Hepatocyte (in vitro differentiated cells): ENCODE data around the gene SFXN4. TPM values are rescaled to one million over a fixed set of nuclear protein-coding genes. Genes with fewer than 3 reads are reported as not detected.

Experiments
- DNase-seq: peaks from one replicate; pipeline ENCODE4 v3.0.0-alpha.2; 2016; ENCODE audit warnings: low spot score
- H2AFZ ChIP-seq: fragments of 200-600 bp; sonication (generic); 2 replicates; pipeline ENCODE4 v1.6.0; 2016; ENCODE audit warnings: antibody characterized with exemption, mild to moderate bottlenecking
- H3K27ac ChIP-seq: fragments of 200-600 bp; sonication (generic); 2 replicates; pipeline ENCODE4 v1.5.1; 2016; ENCODE audit warnings: mild to moderate bottlenecking
- H3K27me3 ChIP-seq: fragments of 200-600 bp; sonication (generic); 2 replicates; pipeline ENCODE4 v1.6.1; 2016
- H3K36me3 ChIP-seq: fragments of 200-600 bp; sonication (generic); replicated peaks from 2 replicates; pipeline ENCODE4 v1.5.1; 2016; ENCODE audit warnings: low read depth; ENCODE audit not compliant: insufficient read depth
- H3K4me1 ChIP-seq: fragments of 200-600 bp; sonication (generic); 2 replicates; pipeline ENCODE4 v1.5.1; 2016; ENCODE audit warnings: mild to moderate bottlenecking, moderate library complexity; ENCODE audit not compliant: insufficient read depth
- H3K4me2 ChIP-seq: fragments of 200-600 bp; sonication (generic); 2 replicates; pipeline ENCODE4 v1.6.0; 2016
- H3K4me3 ChIP-seq: fragments of 200-600 bp; sonication (generic); 2 replicates; pipeline ENCODE4 v1.5.1; 2016; ENCODE audit warnings: mild to moderate bottlenecking
- H3K79me2 ChIP-seq: fragments of 200-600 bp; sonication (generic); 2 replicates; pipeline ENCODE4 v1.6.0; 2017; ENCODE audit warnings: mild to moderate bottlenecking
- H3K9me2 ChIP-seq: fragments of 200-600 bp; sonication (generic); replicated peaks from 2 replicates; pipeline ENCODE4 v1.6.0; 2017; ENCODE audit warnings: mild to moderate bottlenecking; ENCODE audit not compliant: insufficient read depth
- H3K9me3 ChIP-seq: fragments of 200-600 bp; sonication (generic); 2 replicates; pipeline ENCODE4 v1.5.1; 2016; ENCODE audit warnings: low read depth, mild to moderate bottlenecking
- H4K20me1 ChIP-seq: fragments of 200-600 bp; sonication (generic); 2 replicates; pipeline ENCODE4 v1.6.0; 2016; ENCODE audit warnings: mild to moderate bottlenecking; ENCODE audit not compliant: insufficient read depth, poor library complexity, severe bottlenecking
- CTCF ChIP-seq: fragments of 200-600 bp; sonication (generic); IDR thresholded peaks from 2 replicates; pipeline ENCODE4 v1.5.1; 2016; ENCODE audit warnings: antibody characterized with exemption, mild to moderate bottlenecking; ENCODE audit not compliant: poor library complexity
- EZH2 ChIP-seq: fragments of 200-600 bp; sonication (generic); IDR thresholded peaks from 2 replicates; pipeline ENCODE4 v1.6.1; 2016; ENCODE audit warnings: antibody characterized with exemption, mild to moderate bottlenecking, borderline replicate concordance
- EZH2phosphoT487 ChIP-seq: fragments of 200-600 bp; sonication (generic); IDR thresholded peaks from one replicate; pipeline ENCODE4 v1.6.1; 2018; ENCODE audit warnings: antibody characterized with exemption, mild to moderate bottlenecking, low read depth, moderate library complexity; ENCODE audit not compliant: unreplicated experiment, severe bottlenecking
- WGBS: methylation state at CpG from one replicate; pipeline ENCODE4 v1.1.6; 2016; ENCODE audit warnings: low lambda C conversion rate; ENCODE audit errors: missing lambda C conversion rate; 5-methylcytosine and 5-hydroxymethylcytosine counted together
- polyA plus RNA-seq: library from polyadenylated mRNA; unstranded; fragments of >200 nt; fragmentation: Nextera tagmentation; extraction: Ambion mirVana; gene quantifications from 2 replicates; pipeline ENCODE4 v1.2.1, GENCODE V29; 2016
- total RNA-seq: library from RNA; depleted of rRNA; stranded (reverse); fragments of >200 nt; gene quantifications from 2 replicates; pipeline ENCODE4 v1.2.3, GENCODE V29; 2014

The SFXN4 gene
- total and polyA plus RNA-seq, 2 experiments from 2014 or later: 27.2 to 41.5 TPM

DNA sequence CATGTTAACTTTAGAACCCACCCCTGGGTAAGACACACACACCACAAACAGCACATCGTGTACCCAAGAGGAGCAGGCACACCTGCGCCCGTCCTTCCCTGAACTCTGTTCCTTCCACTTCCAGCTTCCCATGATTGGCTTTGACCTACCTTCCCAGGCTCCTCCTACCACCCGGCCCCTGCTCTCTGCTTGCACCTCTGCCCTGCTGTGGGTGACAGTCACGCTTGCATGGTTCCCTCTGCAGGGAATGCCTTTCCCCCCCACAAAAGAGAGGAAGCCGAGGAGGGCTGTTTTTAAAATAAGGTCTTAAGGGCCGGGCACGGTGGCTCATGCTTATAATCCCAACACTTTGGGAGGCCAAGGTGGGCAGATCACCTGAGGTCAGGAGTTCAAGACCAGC, 16.4 kb downstream of the SFXN4 start:
- H3K4me3 ChIP-seq: no peak overlapping the region
- H3K79me2 ChIP-seq: no peaks in the 10 kb centered on the region
- H3K4me2 ChIP-seq: no peak overlapping the region
- 95% methylated on average over 8 of the region's 8 CpGs for WGBS
- H3K4me1 ChIP-seq: no peaks in the 10 kb centered on the region
- H2AFZ ChIP-seq: no peak overlapping the region
- H3K27ac ChIP-seq: no peak overlapping the region
- H3K27me3 ChIP-seq: no peaks in the 10 kb centered on the region
- TF ChIP-seq EZH2phosphoT487 (no peak), EZH2 (no peak), CTCF (no peak)
- H4K20me1 ChIP-seq: no peaks in the 10 kb centered on the region
- no peaks in the 10 kb centered on the region for H3K36me3 ChIP-seq
- H3K9me2 ChIP-seq: no peaks in the 10 kb centered on the region
- H3K9me3 ChIP-seq: no peaks in the 10 kb centered on the region
- DNase-seq: no peak

GRCh38 chr10:119143657-119144056, 21.9 kb downstream of the SFXN4 start:
- WGBS: 85% methylated on average over 10 of the region's 10 CpGs
- H4K20me1 ChIP-seq: no peaks in the 10 kb centered on the region
- H2AFZ ChIP-seq: no peak overlapping the region
- no peaks in the 10 kb centered on the region for H3K36me3 ChIP-seq
- no peaks in the 10 kb centered on the region for H3K4me1 ChIP-seq
- no peak overlapping the region for H3K4me2 ChIP-seq
- no peaks in the 10 kb centered on the region for H3K79me2 ChIP-seq
- TF ChIP-seq EZH2 (no peak), CTCF (no peak), EZH2phosphoT487 (no peak)
- H3K27ac ChIP-seq: no peak overlapping the region
- no peaks in the 10 kb centered on the region for H3K27me3 ChIP-seq
- no peaks in the 10 kb centered on the region for H3K9me3 ChIP-seq
- H3K4me3 ChIP-seq: no peak overlapping the region
- DNase-seq: no peak
- H3K9me2 ChIP-seq: no peaks in the 10 kb centered on the region

GRCh38 chr10:119140603-119141245, 24.8 kb downstream of the SFXN4 start:
- H3K9me3 ChIP-seq: no peaks in the 10 kb centered on the region
- H3K4me2 ChIP-seq: no peak overlapping the region
- H3K4me1 ChIP-seq: no peaks in the 10 kb centered on the region
- H3K9me2 ChIP-seq: no peaks in the 10 kb centered on the region
- H3K36me3 ChIP-seq: no peaks in the 10 kb centered on the region
- no peak overlapping the region for H3K27ac ChIP-seq
- DNase-seq: no peak
- TF ChIP-seq EZH2 (no peak), EZH2phosphoT487 (no peak), CTCF (no peak)
- no peaks in the 10 kb centered on the region for H3K27me3 ChIP-seq
- 88% methylated on average over 21 of the region's 21 CpGs for WGBS
- no peaks in the 10 kb centered on the region for H3K79me2 ChIP-seq
- no peak overlapping the region for H3K4me3 ChIP-seq
- H2AFZ ChIP-seq: no peak overlapping the region
- H4K20me1 ChIP-seq: no peaks in the 10 kb centered on the region
